Muscle of leg (tissue), 11 donors: Measurements from ENCODE around the gene LCE1D. TPM values are rescaled to one million over a fixed set of nuclear protein-coding genes. Genes with fewer than 3 reads are reported as not detected.

ENCODE experiments used
- DNase-seq: peaks from one replicate; pipeline ENCODE4 v3.0.0; 2013
- H3K27ac ChIP-seq: one replicate; pipeline ENCODE4 v1.5.1; 2013; ENCODE audit warnings: mild to moderate bottlenecking, low read length, control low read depth
- H3K27me3 ChIP-seq: one replicate; pipeline ENCODE4 v1.6.1; 2013; ENCODE audit warnings: low read length; ENCODE audit not compliant: control insufficient read depth, insufficient read depth
- H3K36me3 ChIP-seq: one replicate; pipeline ENCODE4 v1.6.1; 2013; ENCODE audit warnings: low read length; ENCODE audit not compliant: control insufficient read depth, insufficient read depth
- H3K4me1 ChIP-seq: one replicate; pipeline ENCODE4 v1.6.1; 2013; ENCODE audit warnings: low read length; ENCODE audit not compliant: control insufficient read depth, insufficient read depth
- H3K4me3 ChIP-seq: one replicate; pipeline ENCODE4 v1.5.1; 2013; ENCODE audit warnings: low read length, control low read depth
- H3K9me3 ChIP-seq: replicated peaks from 2 replicates; pipeline ENCODE4 v1.6.1; 2013; ENCODE audit warnings: low read depth, low read length; ENCODE audit not compliant: control insufficient read depth
- WGBS: methylation state at CpG from one replicate; pipeline ENCODE4 v1.1.5; 2013; ENCODE audit warnings: missing lambda C conversion rate; ENCODE audit not compliant: insufficient coverage; 5-methylcytosine and 5-hydroxymethylcytosine counted together
- polyA plus RNA-seq, 8 donors: library from polyadenylated mRNA; unstranded; fragments of 120-200 nt; gene quantifications; one replicate each; pipeline versions ENCODE4 v1.2.1 to v1.2.3, GENCODE V29; 2013; ENCODE audit warnings: inconsistent platforms in 1 of 8, low replicate concordance in 1 of 8; ENCODE audit not compliant: insufficient read length in 8 of 8, insufficient read depth in 1 of 8
- total RNA-seq: library from RNA; stranded (reverse); fragments of 120-200 nt; gene quantifications from one replicate; pipeline ENCODE4 v1.2.4, GENCODE V29; 2013

Gene LCE1D
- total and polyA plus RNA-seq, 9 donors, result not detected

- Histone ChIP-seq H3K36me3 (no peaks in the 10 kb centered on the region), H3K9me3 (no peaks in the 10 kb centered on the region), H3K4me1 (no peaks in the 10 kb centered on the region), H3K4me3 (no peak overlapping the region), H3K27me3 (no peaks in the 10 kb centered on the region), H3K27ac (no peak overlapping the region)
- no peak for DNase-seq
- WGBS, result 75% methylated on average over 2 of the region's 2 CpGs
Measured at GRCh38 chr1:152811050-152811449, 14.5 kb downstream of the LCE1D start.

- no peak for DNase-seq
- Histone ChIP-seq H3K9me3 (no peaks in the 10 kb centered on the region), H3K27ac (no peak within 1 kb of the TSS), H3K4me3 (no peak within 1 kb of the TSS), H3K36me3 (no peaks in the 10 kb centered on the region), H3K27me3 (no peaks in the 10 kb centered on the region), H3K4me1 (no peaks in the 10 kb centered on the region)
- WGBS, result no CpG with 5 or more reads among the region's 2 CpGs
Measured at GRCh38 chr1:152811671-152812070, 15.2 kb downstream of the LCE1D start, which contains the start of gene LCE1B. TSS of gene LCE1B (plus strand) at chr1:152811971. CDS start at chr1:152812447, 476 bp downstream.

GRCh38 chr1:152817309-152817708 is 20.8 kb downstream of the LCE1D start:
- DNase-seq, result no peak
- H3K36me3 ChIP-seq, result no peaks in the 10 kb centered on the region
- no peak overlapping the region for H3K27ac ChIP-seq
- H3K4me1 ChIP-seq, result no peaks in the 10 kb centered on the region
- no peaks in the 10 kb centered on the region for H3K27me3 ChIP-seq
- no peak overlapping the region for H3K4me3 ChIP-seq
- 80% methylated on average over 4 of the region's 6 CpGs for WGBS
- H3K9me3 ChIP-seq, result no peaks in the 10 kb centered on the region

- no peak overlapping the region for H3K27ac ChIP-seq
- no peaks in the 10 kb centered on the region for H3K4me1 ChIP-seq
- no peaks in the 10 kb centered on the region for H3K9me3 ChIP-seq
- H3K4me3 ChIP-seq, result no peak overlapping the region
- no CpG with 5 or more reads among the region's 5 CpGs for WGBS
- no peaks in the 10 kb centered on the region for H3K36me3 ChIP-seq
- no peak for DNase-seq
- H3K27me3 ChIP-seq, result peaks cover 2% of the 10 kb centered on the region
Measured at GRCh38 chr1:152823294-152823693, 26.8 kb downstream of the LCE1D start.

GRCh38 chr1:152824964-152825363 is 28.4 kb downstream of the LCE1D start:
- no peak overlapping the region for H3K4me3 ChIP-seq
- no peaks in the 10 kb centered on the region for H3K9me3 ChIP-seq
- no peaks in the 10 kb centered on the region for H3K36me3 ChIP-seq
- no peaks in the 10 kb centered on the region for H3K4me1 ChIP-seq
- H3K27me3 ChIP-seq, result peaks cover 2% of the 10 kb centered on the region
- DNase-seq, result no peak
- no peak overlapping the region for H3K27ac ChIP-seq

- Histone ChIP-seq H3K4me1 (no peaks in the 10 kb centered on the region), H3K27me3 (peaks cover 2% of the 10 kb centered on the region), H3K9me3 (no peaks in the 10 kb centered on the region), H3K27ac (no peak within 1 kb of the TSS), H3K4me3 (no peak within 1 kb of the TSS), H3K36me3 (no peaks in the 10 kb centered on the region)
- WGBS, result 75% methylated on average over 2 of the region's 2 CpGs
- no peak for DNase-seq
Measured at GRCh38 chr1:152827173-152827572, 30.7 kb downstream of the LCE1D start, which contains the start of gene LCE1A. TSS of gene LCE1A (plus strand) at chr1:152827473. CDS start at chr1:152827473, 0 bp downstream.

- Histone ChIP-seq H3K36me3 (no peaks in the 10 kb centered on the region), H3K27ac (no peak overlapping the region), H3K4me3 (no peak overlapping the region), H3K4me1 (no peaks in the 10 kb centered on the region), H3K27me3 (no peaks in the 10 kb centered on the region), H3K9me3 (no peaks in the 10 kb centered on the region)
- no peak for DNase-seq
- WGBS, result no CpG with 5 or more reads among the region's 2 CpGs
Measured at GRCh38 chr1:152836870-152837269, 40.3 kb downstream of the LCE1D start.

- no peak for DNase-seq
- Histone ChIP-seq H3K4me1 (no peaks in the 10 kb centered on the region), H3K36me3 (no peaks in the 10 kb centered on the region), H3K27ac (no peak within 1 kb of the TSS), H3K4me3 (no peak within 1 kb of the TSS), H3K27me3 (no peaks in the 10 kb centered on the region), H3K9me3 (no peaks in the 10 kb centered on the region)
- WGBS, result 62% methylated on average over 2 of the region's 3 CpGs
Measured at GRCh38 chr1:152842556-152842955, 46.0 kb downstream of the LCE1D start, which contains the start of gene LCE6A. TSS of gene LCE6A (plus strand) at chr1:152842856. CDS start at chr1:152843521, 665 bp downstream.

Other genes starting within 250 kb of the LCE1D start
- not detected for gene LCE3E, start 229.9 kb upstream of the LCE1D start, total RNA-seq
- gene LCE3E, start 229.9 kb upstream of the LCE1D start, polyA plus RNA-seq, result not detected
- not detected for gene LCE3D, start 216.2 kb upstream of the LCE1D start, total RNA-seq
- gene LCE3D, start 216.2 kb upstream of the LCE1D start, polyA plus RNA-seq, result not detected
- gene LCE3C, start 196.5 kb upstream of the LCE1D start, total RNA-seq, result not detected
- gene LCE3C, start 196.5 kb upstream of the LCE1D start, polyA plus RNA-seq, result not detected
- not detected for gene LCE3B, start 182.9 kb upstream of the LCE1D start, total RNA-seq
- gene LCE3B, start 182.9 kb upstream of the LCE1D start, polyA plus RNA-seq, result not detected
- gene LCE3A, start 173.6 kb upstream of the LCE1D start, total RNA-seq, result not detected
- gene LCE3A, start 173.6 kb upstream of the LCE1D start, polyA plus RNA-seq, result not detected
- not detected for gene LCE2D, start 133.3 kb upstream of the LCE1D start, total RNA-seq
- gene LCE2D, start 133.3 kb upstream of the LCE1D start, polyA plus RNA-seq, result not detected
- not detected for gene LCE2C, start 121.4 kb upstream of the LCE1D start, total RNA-seq
- gene LCE2C, start 121.4 kb upstream of the LCE1D start, polyA plus RNA-seq, result not detected
- gene LCE2B, start 110.6 kb upstream of the LCE1D start, total RNA-seq, result not detected
- gene LCE2B, start 110.6 kb upstream of the LCE1D start, polyA plus RNA-seq, result not detected
- not detected for gene LCE2A, start 98.4 kb upstream of the LCE1D start, total RNA-seq
- gene LCE2A, start 98.4 kb upstream of the LCE1D start, polyA plus RNA-seq, result not detected
- not detected for gene LCE4A, start 88.6 kb upstream of the LCE1D start, total RNA-seq
- not detected for gene LCE4A, start 88.6 kb upstream of the LCE1D start, polyA plus RNA-seq
- not detected for gene KPRP, start 38.7 kb upstream of the LCE1D start, total RNA-seq
- not detected for gene KPRP, start 38.7 kb upstream of the LCE1D start, polyA plus RNA-seq
- gene LCE1F, start 21.6 kb upstream of the LCE1D start, total RNA-seq, result not detected
- not detected for gene LCE1F, start 21.6 kb upstream of the LCE1D start, polyA plus RNA-seq
- not detected for gene LCE1E, start 10.5 kb upstream of the LCE1D start, total RNA-seq
- gene LCE1E, start 10.5 kb upstream of the LCE1D start, polyA plus RNA-seq, result not detected
- gene LCE1C, start 9.9 kb downstream of the LCE1D start, total RNA-seq, result not detected
- not detected for gene LCE1C, start 9.9 kb downstream of the LCE1D start, polyA plus RNA-seq
- gene LCE1B, start 15.2 kb downstream of the LCE1D start, total RNA-seq, result not detected
- gene LCE1B, start 15.2 kb downstream of the LCE1D start, polyA plus RNA-seq, result not detected
- not detected for gene LCE1A, start 30.8 kb downstream of the LCE1D start, total RNA-seq
- not detected for gene LCE1A, start 30.8 kb downstream of the LCE1D start, polyA plus RNA-seq
- gene LCE6A, start 46.1 kb downstream of the LCE1D start, total RNA-seq, result not detected
- not detected for gene LCE6A, start 46.1 kb downstream of the LCE1D start, polyA plus RNA-seq
- not detected for gene LCE7A, start 63.3 kb downstream of the LCE1D start, total RNA-seq
- not detected for gene LCE7A, start 63.3 kb downstream of the LCE1D start, polyA plus RNA-seq
- not detected for gene SMCP, start 81.6 kb downstream of the LCE1D start, total RNA-seq
- gene SMCP, start 81.6 kb downstream of the LCE1D start, polyA plus RNA-seq, result not detected
- not detected for gene IVL, start 111.8 kb downstream of the LCE1D start, total RNA-seq
- 1 to 10 TPM in 1 of 8 donors, under 1 TPM in 3, not detected in 4; 0.11 to 8.1 (median 0.32) TPM for gene IVL, start 111.8 kb downstream of the LCE1D start, polyA plus RNA-seq
- gene SPRR5, start 150.5 kb downstream of the LCE1D start, total RNA-seq, result not detected
- gene SPRR5, start 150.5 kb downstream of the LCE1D start, polyA plus RNA-seq, result not detected
- not detected for gene SPRR4, start 173.9 kb downstream of the LCE1D start, total RNA-seq
- gene SPRR4, start 173.9 kb downstream of the LCE1D start, polyA plus RNA-seq, result not detected
- gene SPRR1A, start 187.4 kb downstream of the LCE1D start, total RNA-seq, result not detected
- gene SPRR1A, start 187.4 kb downstream of the LCE1D start, polyA plus RNA-seq, result not detected
- gene SPRR3, start 205.0 kb downstream of the LCE1D start, total RNA-seq, result not detected
- gene SPRR3, start 205.0 kb downstream of the LCE1D start, polyA plus RNA-seq, result 10 to 100 TPM in 1 of 8 donors, 1 to 10 TPM in 1, under 1 TPM in 2, not detected in 4; 0.18 to 38.9 (median 0.90) TPM
- not detected for gene SPRR1B, start 234.5 kb downstream of the LCE1D start, total RNA-seq
- 1 to 10 TPM in 1 of 8 donors, under 1 TPM in 1, not detected in 6; 0.73 to 2.8 TPM for gene SPRR1B, start 234.5 kb downstream of the LCE1D start, polyA plus RNA-seq
- not detected for gene SPRR2D, start 244.4 kb downstream of the LCE1D start, total RNA-seq
- not detected for gene SPRR2D, start 244.4 kb downstream of the LCE1D start, polyA plus RNA-seq